HEK293 (cell line): ENCODE measurements around the gene WASF3.

ENCODE experiments used
- CTCF ChIA-PET: fragments of 350-600 bp; formaldehyde crosslinking; extraction: SDS; loops from one replicate; lab custom pipeline; 2021; ENCODE audit warnings: antibody characterized with exemption; lab: Yijun Ruan, JAX
- POLR2A ChIA-PET: fragments of 300-600 bp; formaldehyde crosslinking; extraction: SDS; loops from one replicate; lab custom pipeline; 2020; ENCODE audit warnings: antibody characterized with exemption, inconsistent platforms; lab: Yijun Ruan, JAX
- H3K27ac ChIP-seq: fragments of 200-500 bp; sonication (Bioruptor generic); 2 replicates; pipeline ENCODE4 v1.5.1; 2014; ENCODE audit warnings: low read depth, low read length, control low read depth, inconsistent platforms; ENCODE audit errors: extremely low read depth
- H3K36me3 ChIP-seq, 2 experiments: fragments of 200-500 bp in 1 of 2; sonication (Bioruptor generic) in 1 of 2; 1 replicate in 1 of 2; 2 replicates in 1 of 2; pipeline ENCODE4 v1.5.1; 2014 to 2017; ENCODE audit warnings: inconsistent platforms in 2 of 2, low read length in 2 of 2; ENCODE audit not compliant: control insufficient read depth in 2 of 2, insufficient read depth in 1 of 2
- H3K4me1 ChIP-seq: fragments of 200-500 bp; sonication (Bioruptor generic); 2 replicates; pipeline ENCODE4 v1.5.1; 2014; ENCODE audit warnings: mild to moderate bottlenecking, low read length, inconsistent platforms; ENCODE audit not compliant: control insufficient read depth, insufficient read depth
- H3K4me3 ChIP-seq: 2 replicates; pipeline ENCODE4 v1.5.1; 2011; ENCODE audit warnings: low read depth, mild to moderate bottlenecking, control low read depth, low read length, moderate library complexity
- H3K9me3 ChIP-seq: fragments of 200-500 bp; sonication (Bioruptor generic); 2 replicates; pipeline ENCODE4 v1.5.1; 2014; ENCODE audit warnings: low read depth, low read length, inconsistent platforms; ENCODE audit not compliant: control insufficient read depth, insufficient read depth
- CTCF ChIP-seq: fragments of 450-650 bp; formaldehyde crosslinking; IDR thresholded peaks from 2 replicates; pipeline ENCODE4 v1.5.1; 2016; ENCODE audit warnings: missing biosample characterization, missing genetic modification characterization
- GLI4 ChIP-seq: fragments of 450-650 bp; formaldehyde crosslinking; IDR thresholded peaks from 2 replicates; pipeline ENCODE4 v1.5.1; 2016; ENCODE audit warnings: missing biosample characterization, missing genetic modification characterization
- GLIS1 ChIP-seq: fragments of 450-650 bp; formaldehyde crosslinking; IDR thresholded peaks from 2 replicates; pipeline ENCODE4 v1.5.1; 2016; ENCODE audit warnings: missing biosample characterization, missing genetic modification characterization
- GLIS2 ChIP-seq: fragments of 450-650 bp; formaldehyde crosslinking; IDR thresholded peaks from 2 replicates; pipeline ENCODE4 v1.5.1; 2016; ENCODE audit warnings: missing biosample characterization, missing genetic modification characterization
- OSR2 ChIP-seq: fragments of 450-650 bp; formaldehyde crosslinking; IDR thresholded peaks from 2 replicates; pipeline ENCODE4 v1.5.1; 2016; ENCODE audit warnings: missing biosample characterization, missing genetic modification characterization
- SCRT1 ChIP-seq: fragments of 450-650 bp; formaldehyde crosslinking; IDR thresholded peaks from 2 replicates; pipeline ENCODE4 v1.5.1; 2016; ENCODE audit warnings: missing biosample characterization, missing genetic modification characterization, borderline replicate concordance
- SETDB1 ChIP-seq: IDR thresholded peaks from one replicate; pipeline ENCODE4 v1.6.1; 2017; ENCODE audit warnings: mild to moderate bottlenecking, low read length, moderate library complexity, mixed read lengths; ENCODE audit not compliant: insufficient read length
- ZBTB20 ChIP-seq: fragments of 450-650 bp; formaldehyde crosslinking; IDR thresholded peaks from 2 replicates; pipeline ENCODE4 v1.5.1; 2016; ENCODE audit warnings: missing biosample characterization, missing genetic modification characterization
- ZNF157 ChIP-seq: fragments of 450-650 bp; formaldehyde crosslinking; IDR thresholded peaks from 2 replicates; pipeline ENCODE4 v1.5.1; 2016; ENCODE audit warnings: missing biosample characterization, missing genetic modification characterization
- ZNF221 ChIP-seq: fragments of 450-650 bp; formaldehyde crosslinking; IDR thresholded peaks from 2 replicates; pipeline ENCODE4 v1.5.1; 2017; ENCODE audit warnings: missing biosample characterization, missing genetic modification characterization, borderline replicate concordance
- ZNF311 ChIP-seq: fragments of 450-650 bp; formaldehyde crosslinking; IDR thresholded peaks from 2 replicates; pipeline ENCODE4 v1.5.1; 2017; ENCODE audit warnings: missing biosample characterization, missing genetic modification characterization, borderline replicate concordance
- ZNF341 ChIP-seq: fragments of 450-650 bp; formaldehyde crosslinking; IDR thresholded peaks from 2 replicates; pipeline ENCODE4; 2016; ENCODE audit warnings: low read depth, missing biosample characterization, missing genetic modification characterization
- ZNF391 ChIP-seq: fragments of 450-650 bp; formaldehyde crosslinking; IDR thresholded peaks from 2 replicates; pipeline ENCODE4 v1.5.1; 2016; ENCODE audit warnings: low read depth, missing biosample characterization, missing genetic modification characterization, borderline replicate concordance
- ZNF433 ChIP-seq: fragments of 450-650 bp; formaldehyde crosslinking; IDR thresholded peaks from 2 replicates; pipeline ENCODE4 v1.5.1; 2016; ENCODE audit warnings: missing biosample characterization, missing genetic modification characterization, low read depth
- ZNF549 ChIP-seq: fragments of 450-650 bp; IDR thresholded peaks from 2 replicates; pipeline ENCODE4 v1.5.1; 2018; ENCODE audit warnings: missing biosample characterization, missing genetic modification characterization, mild to moderate bottlenecking, inconsistent platforms, moderate library complexity
- ZNF571 ChIP-seq: fragments of 450-650 bp; formaldehyde crosslinking; IDR thresholded peaks from 2 replicates; pipeline ENCODE4 v1.5.0; 2017; ENCODE audit warnings: missing biosample characterization, missing genetic modification characterization
- ZNF664 ChIP-seq: fragments of 450-650 bp; formaldehyde crosslinking; IDR thresholded peaks from 2 replicates; pipeline ENCODE4 v1.5.1; 2016; ENCODE audit warnings: missing biosample characterization, missing genetic modification characterization
- ZNF670 ChIP-seq: fragments of 450-650 bp; formaldehyde crosslinking; IDR thresholded peaks from 2 replicates; pipeline ENCODE4 v1.5.1; 2016; ENCODE audit warnings: missing biosample characterization, missing genetic modification characterization, low read depth
- TF ChIP-seq, protein P1 (sequence below): fragments of 450-650 bp; formaldehyde crosslinking; optimal IDR thresholded peaks from 2 replicates; pipeline ENCODE3; 2016; ENCODE audit warnings: missing biosample characterization, mild to moderate bottlenecking, missing genetic modification characterization
- TF ChIP-seq, protein P2 (sequence below): fragments of 450-650 bp; formaldehyde crosslinking; IDR thresholded peaks from 2 replicates; pipeline ENCODE4 v1.5.1; 2016; ENCODE audit warnings: missing biosample characterization, missing genetic modification characterization
- TF ChIP-seq, protein P3 (sequence below): fragments of 450-650 bp; formaldehyde crosslinking; IDR thresholded peaks from 2 replicates; pipeline ENCODE4 v1.5.1; 2016; ENCODE audit warnings: missing biosample characterization, missing genetic modification characterization
- TF ChIP-seq, protein P4 (sequence below): fragments of 450-650 bp; formaldehyde crosslinking; IDR thresholded peaks from 2 replicates; pipeline ENCODE4 v1.5.1; 2016; ENCODE audit warnings: missing biosample characterization, missing genetic modification characterization

WASF3 gene

GRCh38 chr13:26727122-26727521 lies 169.6 kb downstream of the WASF3 start (continued):
- no peak for TF ChIP-seq ZNF433 (tag by site-specific recombination)
- no peak for TF ChIP-seq GLI4 (tag by site-specific recombination)
- no peak for TF ChIP-seq ZNF311
- TF ChIP-seq, protein P1, sequence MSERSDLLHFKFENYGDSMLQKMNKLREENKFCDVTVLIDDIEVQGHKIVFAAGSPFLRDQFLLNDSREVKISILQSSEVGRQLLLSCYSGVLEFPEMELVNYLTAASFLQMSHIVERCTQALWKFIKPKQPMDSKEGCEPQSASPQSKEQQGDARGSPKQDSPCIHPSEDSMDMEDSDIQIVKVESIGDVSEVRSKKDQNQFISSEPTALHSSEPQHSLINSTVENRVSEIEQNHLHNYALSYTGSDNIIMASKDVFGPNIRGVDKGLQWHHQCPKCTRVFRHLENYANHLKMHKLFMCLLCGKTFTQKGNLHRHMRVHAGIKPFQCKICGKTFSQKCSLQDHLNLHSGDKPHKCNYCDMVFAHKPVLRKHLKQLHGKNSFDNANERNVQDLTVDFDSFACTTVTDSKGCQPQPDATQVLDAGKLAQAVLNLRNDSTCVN: no peak
- TF ChIP-seq ZNF391: no peak
- TF ChIP-seq ZNF341 (tag by site-specific recombination): no peak

GRCh38 chr13:26727633-26728032 lies 170.2 kb downstream of the WASF3 start:
- ChIA-PET POLR2A (no interaction called here), CTCF (no interaction called here)
- Histone ChIP-seq H3K27ac (no peak overlapping the region), H3K4me3 (no peak overlapping the region), H3K4me1 (no peaks in the 10 kb centered on the region), H3K9me3 (no peaks in the 10 kb centered on the region), H3K36me3 (no peaks in the 10 kb centered on the region)
- TF ChIP-seq SCRT1: no peak
- TF ChIP-seq SETDB1: no peak
- TF ChIP-seq OSR2 (tag by site-specific recombination): no peak
- no peak for TF ChIP-seq ZBTB20 (tag by site-specific recombination)

DNA sequence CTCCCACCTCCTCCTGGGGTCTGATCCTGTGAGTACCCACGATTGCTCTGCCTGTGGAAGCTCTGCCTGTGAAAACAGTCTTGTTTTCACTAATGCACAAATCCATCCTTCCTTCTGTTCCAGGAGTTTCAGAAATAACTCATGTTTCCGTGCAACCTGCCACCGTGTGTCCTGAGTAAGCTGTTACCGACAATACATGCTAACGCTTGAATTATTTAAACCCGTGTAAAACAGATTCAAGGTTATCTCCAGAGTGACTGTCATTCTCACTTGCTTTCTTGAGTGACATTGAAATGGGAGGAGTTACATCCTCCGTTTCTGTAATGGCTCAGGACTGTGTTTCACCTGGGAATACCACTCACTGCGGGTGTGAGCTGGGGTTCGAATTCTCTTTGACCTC lies 178.2 kb downstream of the WASF3 start:
- Histone ChIP-seq H3K36me3 (no peaks in the 10 kb centered on the region), H3K27ac (no peak overlapping the region), H3K9me3 (no peaks in the 10 kb centered on the region), H3K4me3 (no peak overlapping the region), H3K4me1 (no peaks in the 10 kb centered on the region)
- POLR2A ChIA-PET: no interaction called here
- CTCF ChIA-PET: no interaction called here
- TF ChIP-seq, protein P2, sequence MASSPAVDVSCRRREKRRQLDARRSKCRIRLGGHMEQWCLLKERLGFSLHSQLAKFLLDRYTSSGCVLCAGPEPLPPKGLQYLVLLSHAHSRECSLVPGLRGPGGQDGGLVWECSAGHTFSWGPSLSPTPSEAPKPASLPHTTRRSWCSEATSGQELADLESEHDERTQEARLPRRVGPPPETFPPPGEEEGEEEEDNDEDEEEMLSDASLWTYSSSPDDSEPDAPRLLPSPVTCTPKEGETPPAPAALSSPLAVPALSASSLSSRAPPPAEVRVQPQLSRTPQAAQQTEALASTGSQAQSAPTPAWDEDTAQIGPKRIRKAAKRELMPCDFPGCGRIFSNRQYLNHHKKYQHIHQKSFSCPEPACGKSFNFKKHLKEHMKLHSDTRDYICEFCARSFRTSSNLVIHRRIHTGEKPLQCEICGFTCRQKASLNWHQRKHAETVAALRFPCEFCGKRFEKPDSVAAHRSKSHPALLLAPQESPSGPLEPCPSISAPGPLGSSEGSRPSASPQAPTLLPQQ (tag by site-specific recombination): no peak
- no peak for TF ChIP-seq ZNF341 (tag by site-specific recombination)
- TF ChIP-seq ZNF664: no peak
- no peak for TF ChIP-seq GLIS1 (tag by site-specific recombination)
- TF ChIP-seq ZNF571: no peak
- no peak for TF ChIP-seq ZNF670 (tag by site-specific recombination)
- no peak for TF ChIP-seq ZNF221 (tag by site-specific recombination)
- TF ChIP-seq CTCF (tag by site-specific recombination): no peak
- TF ChIP-seq, protein P3, sequence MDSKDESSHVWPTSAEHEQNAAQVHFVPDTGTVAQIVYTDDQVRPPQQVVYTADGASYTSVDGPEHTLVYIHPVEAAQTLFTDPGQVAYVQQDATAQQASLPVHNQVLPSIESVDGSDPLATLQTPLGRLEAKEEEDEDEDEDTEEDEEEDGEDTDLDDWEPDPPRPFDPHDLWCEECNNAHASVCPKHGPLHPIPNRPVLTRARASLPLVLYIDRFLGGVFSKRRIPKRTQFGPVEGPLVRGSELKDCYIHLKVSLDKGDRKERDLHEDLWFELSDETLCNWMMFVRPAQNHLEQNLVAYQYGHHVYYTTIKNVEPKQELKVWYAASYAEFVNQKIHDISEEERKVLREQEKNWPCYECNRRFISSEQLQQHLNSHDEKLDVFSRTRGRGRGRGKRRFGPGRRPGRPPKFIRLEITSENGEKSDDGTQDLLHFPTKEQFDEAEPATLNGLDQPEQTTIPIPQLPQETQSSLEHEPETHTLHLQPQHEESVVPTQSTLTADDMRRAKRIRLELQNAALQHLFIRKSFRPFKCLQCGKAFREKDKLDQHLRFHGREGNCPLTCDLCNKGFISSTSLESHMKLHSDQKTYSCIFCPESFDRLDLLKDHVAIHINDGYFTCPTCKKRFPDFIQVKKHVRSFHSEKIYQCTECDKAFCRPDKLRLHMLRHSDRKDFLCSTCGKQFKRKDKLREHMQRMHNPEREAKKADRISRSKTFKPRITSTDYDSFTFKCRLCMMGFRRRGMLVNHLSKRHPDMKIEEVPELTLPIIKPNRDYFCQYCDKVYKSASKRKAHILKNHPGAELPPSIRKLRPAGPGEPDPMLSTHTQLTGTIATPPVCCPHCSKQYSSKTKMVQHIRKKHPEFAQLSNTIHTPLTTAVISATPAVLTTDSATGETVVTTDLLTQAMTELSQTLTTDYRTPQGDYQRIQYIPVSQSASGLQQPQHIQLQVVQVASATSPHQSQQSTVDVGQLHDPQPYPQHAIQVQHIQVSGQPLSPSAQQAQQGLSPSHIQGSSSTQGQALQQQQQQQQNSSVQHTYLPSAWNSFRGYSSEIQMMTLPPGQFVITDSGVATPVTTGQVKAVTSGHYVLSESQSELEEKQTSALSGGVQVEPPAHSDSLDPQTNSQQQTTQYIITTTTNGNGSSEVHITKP (tag by site-specific recombination): no peak
- TF ChIP-seq ZNF157 (tag by site-specific recombination): no peak
- TF ChIP-seq GLIS2 (tag by site-specific recombination): no peak
- TF ChIP-seq ZNF549 (tag by site-specific recombination): no peak
- TF ChIP-seq, protein P4, sequence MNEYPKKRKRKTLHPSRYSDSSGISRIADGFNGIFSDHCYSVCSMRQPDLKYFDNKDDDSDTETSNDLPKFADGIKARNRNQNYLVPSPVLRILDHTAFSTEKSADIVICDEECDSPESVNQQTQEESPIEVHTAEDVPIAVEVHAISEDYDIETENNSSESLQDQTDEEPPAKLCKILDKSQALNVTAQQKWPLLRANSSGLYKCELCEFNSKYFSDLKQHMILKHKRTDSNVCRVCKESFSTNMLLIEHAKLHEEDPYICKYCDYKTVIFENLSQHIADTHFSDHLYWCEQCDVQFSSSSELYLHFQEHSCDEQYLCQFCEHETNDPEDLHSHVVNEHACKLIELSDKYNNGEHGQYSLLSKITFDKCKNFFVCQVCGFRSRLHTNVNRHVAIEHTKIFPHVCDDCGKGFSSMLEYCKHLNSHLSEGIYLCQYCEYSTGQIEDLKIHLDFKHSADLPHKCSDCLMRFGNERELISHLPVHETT (tag by site-specific recombination): no peak
